Heart left ventricle (tissue), 16 donors: ENCODE results near the gene CSMD2. TPM values are rescaled to one million over a fixed set of nuclear protein-coding genes. Genes with fewer than 3 reads are reported as not detected.

Experiments
- ATAC-seq, 4 donors: fragments of 200-7000 bp; cut with Tn5 transposase; one replicate each; pipeline ENCODE4 v1.9.1; 2020 to 2022; ENCODE audit warnings: moderate library complexity in 4 of 4, mild to moderate bottlenecking in 3 of 4, moderate number of reproducible peaks in 1 of 4
- DNase-seq, 5 donors: peaks; one replicate each; pipeline ENCODE4 v3.0.0-alpha.2; 2020
- H3K27ac ChIP-seq, 12 donors: fragments of 200-600 bp; sonication (generic) in 4 of 12; one replicate each; pipeline versions ENCODE4 v1.5.0 to v1.8.0; 2016 to 2022; ENCODE audit warnings: mild to moderate bottlenecking in 2 of 12
- H3K27me3 ChIP-seq, 9 donors: fragments of 200-600 bp; sonication (generic) in 2 of 9; one replicate each; pipeline versions ENCODE4 v1.5.1 to v1.8.0; 2016 to 2022; ENCODE audit warnings: mild to moderate bottlenecking in 3 of 9
- H3K36me3 ChIP-seq, 9 donors: fragments of 200-600 bp; sonication (generic) in 2 of 9; one replicate each; pipeline versions ENCODE4 v1.5.0 to v1.8.0; 2018 to 2022; ENCODE audit warnings: mild to moderate bottlenecking in 2 of 9
- H3K4me1 ChIP-seq, 12 donors: fragments of 200-600 bp; sonication (generic) in 4 of 12; one replicate each; pipeline versions ENCODE4 v1.5.0 to v1.8.0; 2016 to 2022; ENCODE audit warnings: mild to moderate bottlenecking in 3 of 12
- H3K4me3 ChIP-seq, 12 donors: fragments of 200-600 bp; sonication (generic) in 4 of 12; one replicate each; pipeline versions ENCODE4 v1.5.0 to v1.8.0; 2017 to 2022; ENCODE audit warnings: mild to moderate bottlenecking in 9 of 12, moderate library complexity in 4 of 12
- H3K9me3 ChIP-seq, 12 donors: fragments of 200-600 bp; sonication (generic) in 4 of 12; one replicate each; pipeline versions ENCODE4 v1.5.0 to v1.8.0; 2016 to 2022; ENCODE audit warnings: mild to moderate bottlenecking in 1 of 12
- POLR2A ChIP-seq, 2 donors: fragments of 450-650 bp; IDR thresholded peaks; one replicate each; pipeline ENCODE4 v1.6.1; 2017; ENCODE audit warnings: antibody characterized with exemption in 2 of 2, mild to moderate bottlenecking in 2 of 2, moderate library complexity in 2 of 2
- WGBS, 4 donors: extraction: QIAGEN DNeasy Blood & Tissue Kit in 2 of 4; methylation state at CpG; one replicate each; pipeline versions ENCODE4 v1.1.5 to v1.1.7; 2013 to 2018; 5-methylcytosine and 5-hydroxymethylcytosine counted together
- intact Hi-C, 10 donors: fragments of 100-400 bp; cut with DNase I; formaldehyde crosslinking; loops; one replicate each; pipeline versions ENCODE4 v1.11.1 to v1.14.2; 2022
- polyA plus RNA-seq, 2 donors: library from polyadenylated mRNA; stranded (reverse); fragments of 200-250 nt; gene quantifications; one replicate each; pipeline ENCODE4 v1.2.3, GENCODE V29; 2013
- total RNA-seq, 9 donors: library from RNA; depleted of rRNA in 2 of 9; stranded (reverse); fragments of >200 nt in 2 of 9; fragmentation: NEBNext Ultra II Directional in 3 of 9; extraction: Animal tissue kit (Norgen Biotek cat#: 25700) in 3 of 9; gene quantifications; one replicate each; pipeline versions ENCODE4 v1.1.0 to v1.2.4, GENCODE V29; 2016 to 2023
- TF ChIP-seq, protein P1 (sequence below), 12 donors: fragments of 200-600 bp; sonication (generic) in 4 of 12; IDR thresholded peaks; one replicate each; pipeline versions ENCODE4 v1.5.0 to v1.8.0; 2018 to 2022; ENCODE audit warnings: antibody characterized with exemption in 12 of 12, mild to moderate bottlenecking in 5 of 12
- donor health status: ischemic (EF 13 %, LVEDD 7.1; RV severe dilation, severe dysfunction).
- donor health status: healthy with polysubstance abuse.
- donor health status: DM: no; HTN: yes; CAD: no.
- donor health status: DM: no; HTN: no; CAD: no.
- donor health status: ischemic (EF 25% LVEDD 6.9; RV normal size, moderate dysfunction).
- donor health status: ischemic (EF 25% LVEDD 5.7; RV mildly dilated, moderate dysfunction).
- donor health status: healthy.
- donor health status: DM: yes; HTN: yes; CAD: no.
- donor health status: ischemic (EF 35%, LVEDD 5.7; RV mildly dilated, moderate dysfunction).
- donor health status: nonischemic (EF 11% LVEDD 7.7; RV severe dilation, severe dysfunction).
- donor health status: DM: yes; HTN: yes; CAD: no.
- donor health status: PGD.
- donor health status: ischemic (EF 29% LVEDD 5.4; RV normal size, mild dysfunction).
- donor health status: nonischemic (EF 23%, LVEDD 6.1; RV moderate dilation, normal function).

CSMD2 gene
- total and polyA plus RNA-seq, 11 donors = 0.02 to 0.79 (median 0.22) TPM

DNA sequence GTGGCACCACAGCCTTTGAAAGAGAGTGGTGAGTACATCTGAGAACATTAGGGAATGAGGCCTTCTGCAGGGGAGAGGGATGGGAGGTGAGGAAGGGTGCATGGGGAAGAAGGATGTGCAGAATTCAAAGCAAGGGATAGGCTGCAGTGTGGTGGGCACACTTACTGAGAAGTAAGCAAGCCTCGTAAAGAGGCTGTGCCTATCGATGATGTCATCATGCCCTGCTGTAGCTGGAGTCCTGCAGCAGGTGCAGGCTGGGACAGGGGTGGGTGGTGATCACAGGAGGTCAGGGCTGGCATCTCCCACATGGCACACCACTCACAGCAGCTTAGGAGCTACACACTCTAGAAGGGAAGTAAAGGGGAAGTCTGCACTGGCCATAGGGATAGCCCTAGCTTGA, 676.4 kb downstream of the CSMD2 start:
- H3K4me3 ChIP-seq = no peak overlapping the region
- TF ChIP-seq POLR2A (IDR thresholded peaks at IDR 0.05) = no peak
- TF ChIP-seq, protein P1, sequence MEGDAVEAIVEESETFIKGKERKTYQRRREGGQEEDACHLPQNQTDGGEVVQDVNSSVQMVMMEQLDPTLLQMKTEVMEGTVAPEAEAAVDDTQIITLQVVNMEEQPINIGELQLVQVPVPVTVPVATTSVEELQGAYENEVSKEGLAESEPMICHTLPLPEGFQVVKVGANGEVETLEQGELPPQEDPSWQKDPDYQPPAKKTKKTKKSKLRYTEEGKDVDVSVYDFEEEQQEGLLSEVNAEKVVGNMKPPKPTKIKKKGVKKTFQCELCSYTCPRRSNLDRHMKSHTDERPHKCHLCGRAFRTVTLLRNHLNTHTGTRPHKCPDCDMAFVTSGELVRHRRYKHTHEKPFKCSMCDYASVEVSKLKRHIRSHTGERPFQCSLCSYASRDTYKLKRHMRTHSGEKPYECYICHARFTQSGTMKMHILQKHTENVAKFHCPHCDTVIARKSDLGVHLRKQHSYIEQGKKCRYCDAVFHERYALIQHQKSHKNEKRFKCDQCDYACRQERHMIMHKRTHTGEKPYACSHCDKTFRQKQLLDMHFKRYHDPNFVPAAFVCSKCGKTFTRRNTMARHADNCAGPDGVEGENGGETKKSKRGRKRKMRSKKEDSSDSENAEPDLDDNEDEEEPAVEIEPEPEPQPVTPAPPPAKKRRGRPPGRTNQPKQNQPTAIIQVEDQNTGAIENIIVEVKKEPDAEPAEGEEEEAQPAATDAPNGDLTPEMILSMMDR (IDR thresholded peaks at IDR 0.05) = no peak
- peaks cover 0 to 37% (median 18%) of the 10 kb centered on the region in 12 donors for H3K9me3 ChIP-seq
- intact Hi-C loops = no loop called here
- no peak overlapping the region for H3K27ac ChIP-seq
- WGBS, 4 donors = 95 to 99% (median 96%) methylated on average over 2 of the region's 2 CpGs
- no peak for DNase-seq
- H3K27me3 ChIP-seq = no peaks in the 10 kb centered on the region
- H3K4me1 ChIP-seq = no peaks in the 10 kb centered on the region
- ATAC-seq = no peak
- H3K36me3 ChIP-seq = peaks cover 14 to 89% (median 76%) of the 10 kb centered on the region in 9 donors

DNA sequence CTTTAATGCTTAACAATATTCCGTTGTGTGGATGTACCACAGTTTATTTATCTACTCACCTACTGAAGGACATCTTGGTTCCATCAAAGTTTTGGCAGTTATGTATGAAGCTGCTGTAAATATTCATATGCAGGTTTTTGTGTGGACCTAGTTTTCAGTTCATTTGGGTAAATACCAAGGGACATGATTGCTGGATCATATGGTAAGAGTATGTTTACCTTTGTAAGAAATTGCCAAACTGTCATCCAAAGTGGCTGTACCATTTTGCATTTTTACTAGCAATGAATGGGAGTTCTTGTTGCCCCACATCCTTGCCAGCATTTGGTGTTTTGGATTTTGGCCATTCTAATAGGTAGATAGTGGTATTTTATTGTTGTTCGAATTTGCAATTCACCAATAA, 682.6 kb downstream of the CSMD2 start:
- H3K27me3 ChIP-seq = no peaks in the 10 kb centered on the region
- no peak overlapping the region for H3K4me3 ChIP-seq
- WGBS, 4 donors = 93 to 97% (median 95%) methylated on average over 2 of the region's 2 CpGs
- intact Hi-C loops = loop anchor here in 1 of 10 donors (5.0 kb wide), 1 partner anchor 85 kb away; no protein-coding TSS in a partner anchor
- H3K36me3 ChIP-seq = peaks cover 0 to 83% (median 48%) of the 10 kb centered on the region in 9 donors
- DNase-seq (no peak), ATAC-seq (no peak)
- no peak overlapping the region for H3K27ac ChIP-seq
- peaks cover 0 to 2% (median 0%) of the 10 kb centered on the region in 12 donors for H3K4me1 ChIP-seq
- peaks cover 0 to 30% (median 10%) of the 10 kb centered on the region in 12 donors for H3K9me3 ChIP-seq
- no peak for TF ChIP-seq POLR2A (IDR thresholded peaks at IDR 0.05)
- TF ChIP-seq, protein P1 (IDR thresholded peaks at IDR 0.05) = no peak

DNA sequence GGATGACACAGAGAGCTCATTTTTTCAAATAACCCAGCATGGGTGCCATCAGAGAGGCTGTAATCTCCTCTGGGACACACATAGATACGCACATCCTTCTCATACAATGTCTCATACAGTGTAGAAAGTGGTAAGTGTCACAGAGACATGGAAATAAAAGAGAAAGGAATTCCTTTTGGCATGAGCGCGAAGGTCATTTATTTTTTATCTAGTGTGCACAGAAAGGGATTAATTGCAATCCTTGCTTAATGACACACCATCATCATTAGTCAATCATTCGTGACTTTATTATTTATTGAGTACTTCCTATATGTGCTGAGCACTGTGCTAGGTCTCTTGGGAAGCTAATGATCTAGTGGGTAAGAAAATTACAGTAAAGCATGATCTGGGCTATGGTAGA, 687.6 kb downstream of the CSMD2 start:
- DNase-seq (no peak), ATAC-seq (no peak)
- TF ChIP-seq POLR2A (IDR thresholded peaks at IDR 0.05) = no peak
- TF ChIP-seq, protein P1 (IDR thresholded peaks at IDR 0.05) = no peak
- WGBS, 4 donors = 73 to 94% (median 87%) methylated on average over 4 of the region's 4 CpGs
- Histone ChIP-seq H3K27me3 (no peaks in the 10 kb centered on the region), H3K36me3 (peaks cover 0 to 37% (median 27%) of the 10 kb centered on the region in 9 donors), H3K9me3 (no peaks in the 10 kb centered on the region), H3K27ac (no peak overlapping the region), H3K4me1 (peaks cover 0 to 29% (median 16%) of the 10 kb centered on the region in 12 donors), H3K4me3 (no peak overlapping the region)
- intact Hi-C loops = loop anchor here in 4 of 10 donors (5.0 to 10.0 kb wide), 4 partner anchors 135 to 383 kb away; no protein-coding TSS in a partner anchor

DNA sequence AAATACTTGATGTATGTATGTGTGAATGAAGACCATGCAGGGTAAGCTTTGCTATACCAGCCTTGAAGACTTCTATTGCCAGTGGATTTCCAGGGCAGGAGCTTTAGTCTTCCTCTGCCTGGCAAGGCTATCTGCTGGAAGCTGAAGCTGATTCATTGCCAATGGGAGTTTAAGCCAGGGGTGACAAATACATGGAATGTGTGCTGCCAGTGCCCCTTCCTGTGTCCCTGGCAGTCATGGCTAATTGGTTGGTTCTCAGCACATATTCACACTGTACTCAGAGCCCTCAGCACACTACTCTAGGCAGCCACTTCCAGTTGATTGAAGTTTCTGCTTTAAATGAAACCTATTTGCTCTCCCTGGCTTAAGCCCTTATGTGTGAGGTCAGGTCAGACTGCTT, 691.1 kb downstream of the CSMD2 start:
- no peaks in the 10 kb centered on the region for H3K9me3 ChIP-seq
- peak in 4 of 5 donors; percentile 30 to 55 (median 50) for DNase-seq
- peak overlapping the region in 11 of 12 donors; percentile 46 to 90 (median 85) for H3K27ac ChIP-seq
- H3K36me3 ChIP-seq = peaks cover 0 to 2% (median 0%) of the 10 kb centered on the region in 9 donors
- intact Hi-C loops = loop anchor here (2.0 to 10.0 kb wide), 15 partner anchors 42 to 379 kb away; partner anchors contain the start of gene PHC2 (in 1 of the 10)
- TF ChIP-seq POLR2A (IDR thresholded peaks at IDR 0.05) = no peak
- TF ChIP-seq, protein P1 (IDR thresholded peaks at IDR 0.05) = no peak
- peak; percentile 39 to 54 (median 48) for ATAC-seq
- no peaks in the 10 kb centered on the region for H3K27me3 ChIP-seq
- no peak overlapping the region for H3K4me3 ChIP-seq
- peaks cover 3 to 51% (median 34%) of the 10 kb centered on the region in 12 donors for H3K4me1 ChIP-seq
